HG03558 (cell line): ENCODE data around the gene DLGAP1.
"Not testable (repeated sequence)": the region's sequence is repeated elsewhere in the genome, so short reads cannot be mapped to it uniquely, and the experiment has no call there.

Experiments used
- ATAC-seq: cut with Tn5 transposase; IDR thresholded peaks from one replicate; pipeline ENCODE4 v1.9.1; 2021; ENCODE audit warnings: moderate number of reproducible peaks; ENCODE audit not compliant: unreplicated experiment; ENCODE audit errors: extremely low read depth

Gene DLGAP1

GRCh38 chr18:3604498-3605408 is 850.4 kb downstream of the DLGAP1 start:
- peak; percentile 88 for ATAC-seq

GRCh38 chr18:3604235-3604497 is 850.9 kb downstream of the DLGAP1 start:
- no peak for ATAC-seq

DNA sequence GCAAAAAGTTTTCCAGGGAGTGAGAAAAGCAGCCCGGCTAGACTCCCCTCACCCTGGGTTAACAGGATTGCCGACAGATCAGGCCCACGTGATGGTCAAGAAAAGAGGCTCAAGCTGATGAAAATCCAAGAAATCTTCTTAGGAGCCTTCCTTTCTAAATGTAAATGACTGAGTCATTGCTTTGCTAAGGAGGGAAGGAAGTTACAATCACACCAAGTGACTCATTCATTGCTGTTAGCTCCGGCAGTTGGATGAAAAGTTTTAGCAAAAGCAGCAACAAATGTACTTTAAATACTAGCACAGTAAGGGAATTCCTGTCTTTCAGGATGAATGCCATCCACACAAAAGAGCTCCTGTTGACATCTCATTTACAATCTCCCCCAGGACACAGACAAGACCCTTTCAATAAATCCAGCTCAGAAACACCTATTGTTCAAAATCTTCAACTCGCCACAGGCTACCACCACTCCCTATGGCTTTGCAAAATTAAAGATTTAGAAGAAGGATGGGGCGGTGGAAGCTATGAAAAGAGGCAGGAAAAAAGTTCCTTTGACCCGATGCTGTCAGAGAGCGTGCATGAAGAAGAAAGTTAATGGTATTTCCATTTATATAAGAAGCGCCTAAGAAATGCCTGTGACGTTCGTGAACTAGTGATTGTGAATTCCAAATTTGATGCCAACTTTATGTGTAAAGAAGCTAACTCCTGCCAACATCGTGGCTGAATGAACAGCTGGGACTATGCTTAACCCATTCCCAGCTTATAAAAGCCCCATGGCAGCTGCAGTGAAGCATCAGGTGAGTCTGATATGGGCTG is 851.5 kb downstream of the DLGAP1 start:
- ATAC-seq = no peak

- ATAC-seq = not testable (repeated sequence)
Measured at GRCh38 chr18:3601106-3601755, 853.9 kb downstream of the DLGAP1 start.

- ATAC-seq = no peak
Measured at GRCh38 chr18:3599861-3600260, 855.2 kb downstream of the DLGAP1 start.

DNA sequence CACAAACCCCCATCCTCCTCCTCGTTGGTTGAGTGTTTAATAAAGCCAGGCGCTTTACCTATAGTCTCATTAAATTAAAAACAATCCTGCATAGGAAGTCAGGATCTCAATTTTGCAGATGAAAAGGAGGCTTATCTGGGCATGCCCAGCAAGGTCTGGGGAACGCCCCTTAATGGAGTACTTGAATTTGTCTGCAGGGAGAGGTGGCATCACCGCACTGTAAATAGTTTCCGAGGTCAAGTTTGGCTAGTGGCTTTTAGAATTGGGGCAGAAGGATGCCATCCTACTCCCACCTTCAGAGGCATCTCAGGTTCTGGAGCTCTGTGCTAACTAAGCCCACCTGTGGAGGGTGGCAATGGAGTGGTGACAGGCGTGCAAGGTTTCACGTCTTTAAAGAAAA is 855.9 kb downstream of the DLGAP1 start:
- no peak for ATAC-seq

DNA sequence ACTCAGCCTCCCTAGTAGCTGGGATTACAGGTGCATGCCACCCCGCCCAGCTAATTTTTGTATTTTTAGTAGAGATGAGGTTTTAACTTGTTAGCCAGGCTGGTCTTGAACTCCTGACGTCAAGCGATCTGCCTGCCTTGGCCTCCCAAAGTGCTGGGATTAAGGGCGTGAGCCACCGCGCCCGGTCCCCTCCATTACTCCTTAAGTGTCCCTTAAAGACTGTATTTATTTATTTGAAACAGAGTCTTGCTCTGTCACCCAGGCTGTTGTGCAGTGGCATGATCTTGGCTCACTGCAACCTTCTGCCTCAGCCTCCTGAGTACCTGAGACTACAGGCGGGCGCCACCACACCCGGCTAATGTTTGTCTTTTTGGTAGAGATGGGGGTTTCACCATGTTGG is 856.5 kb downstream of the DLGAP1 start:
- no peak for ATAC-seq

GRCh38 chr18:3597409-3598357 is 857.4 kb downstream of the DLGAP1 start:
- no peak for ATAC-seq

- no peak for ATAC-seq
Measured at GRCh38 chr18:3596637-3597384, 858.3 kb downstream of the DLGAP1 start.

DNA sequence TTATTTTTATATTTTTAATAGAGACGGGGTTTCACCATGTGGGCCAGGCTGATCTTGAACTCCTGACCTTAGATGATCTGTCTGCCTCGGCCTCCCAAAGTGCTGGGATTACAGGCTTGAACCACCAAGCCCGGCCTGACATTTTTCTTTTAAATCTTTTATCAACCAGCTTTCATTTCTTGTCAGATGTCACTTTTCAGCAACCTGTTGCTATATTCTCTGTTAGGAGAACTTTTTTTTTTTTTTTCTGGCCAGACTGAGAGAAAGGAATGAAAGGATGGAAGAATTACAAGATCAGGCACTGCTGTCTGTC is 858.8 kb downstream of the DLGAP1 start:
- ATAC-seq = no peak

DNA sequence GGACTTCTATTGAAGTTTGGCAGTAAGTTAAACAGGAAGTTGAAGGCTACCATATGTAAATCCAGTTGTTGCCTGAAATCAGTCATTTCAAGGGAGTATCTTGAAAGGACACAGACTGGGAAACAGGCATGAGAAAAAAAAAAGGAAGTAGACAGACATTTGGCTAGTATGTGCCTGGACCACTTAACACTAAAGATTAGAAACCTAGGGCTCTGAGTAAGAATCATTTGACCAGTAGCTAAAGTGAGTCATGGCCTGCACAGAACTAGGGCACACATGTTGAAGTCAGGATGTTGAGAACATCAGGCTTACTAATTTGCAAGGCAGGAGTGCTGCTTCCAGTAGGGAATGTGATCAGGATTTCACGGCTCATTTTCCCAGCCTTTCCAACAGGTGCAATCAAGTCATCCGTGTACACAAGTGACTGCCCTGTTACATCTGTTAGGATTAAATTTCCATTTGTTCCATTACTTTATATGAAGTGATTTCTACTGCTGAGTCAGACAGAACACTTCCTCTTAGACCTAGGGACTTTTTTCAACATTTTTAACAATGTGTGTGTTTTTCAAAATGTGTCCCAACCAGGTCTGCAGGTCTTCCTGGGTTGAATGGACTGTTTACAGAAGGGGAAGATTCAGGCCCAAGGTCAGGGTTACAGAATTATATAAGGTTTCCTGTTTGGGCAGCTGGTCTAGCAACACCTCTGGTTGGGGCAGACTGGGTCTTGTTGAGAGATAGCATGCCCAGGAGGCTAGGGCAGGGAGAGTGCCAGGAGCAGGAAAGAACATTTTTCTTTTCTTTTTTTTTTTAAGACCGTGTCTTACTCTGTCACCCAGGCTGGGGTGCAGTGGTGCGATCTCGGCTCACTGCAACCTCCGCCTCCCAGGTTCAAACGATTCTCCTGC is 859.5 kb downstream of the DLGAP1 start:
- peak; percentile 45 for ATAC-seq

DNA sequence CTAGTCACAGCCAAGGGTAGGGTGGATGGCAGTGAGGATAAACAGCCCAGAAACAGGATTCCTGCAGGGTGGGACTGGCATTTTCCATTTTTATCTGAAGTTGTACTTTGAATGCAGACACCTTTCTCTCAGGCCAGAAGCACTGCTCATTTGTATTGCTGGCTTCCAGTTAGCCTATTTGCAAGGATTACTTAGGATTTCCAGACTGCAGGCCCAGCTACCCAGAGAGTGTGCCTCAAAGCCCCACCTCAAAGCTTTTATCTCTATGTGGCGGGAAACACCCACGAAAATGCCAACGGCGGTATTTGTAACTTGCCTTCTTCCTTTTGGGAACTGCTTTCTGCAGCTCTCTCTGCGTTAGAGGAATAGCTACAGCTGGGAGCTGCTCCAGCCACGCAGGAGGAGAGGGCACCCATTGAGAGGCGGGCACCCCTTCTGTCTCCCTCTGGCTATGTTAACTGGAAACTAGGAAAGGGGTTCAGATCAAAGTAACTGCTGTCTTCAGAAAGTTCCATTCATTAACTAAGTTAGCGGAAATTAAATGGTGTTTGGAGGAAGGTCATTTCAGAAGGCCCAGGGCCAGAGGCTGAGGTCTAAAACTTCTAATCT is 860.2 kb downstream of the DLGAP1 start:
- no peak for ATAC-seq

DNA sequence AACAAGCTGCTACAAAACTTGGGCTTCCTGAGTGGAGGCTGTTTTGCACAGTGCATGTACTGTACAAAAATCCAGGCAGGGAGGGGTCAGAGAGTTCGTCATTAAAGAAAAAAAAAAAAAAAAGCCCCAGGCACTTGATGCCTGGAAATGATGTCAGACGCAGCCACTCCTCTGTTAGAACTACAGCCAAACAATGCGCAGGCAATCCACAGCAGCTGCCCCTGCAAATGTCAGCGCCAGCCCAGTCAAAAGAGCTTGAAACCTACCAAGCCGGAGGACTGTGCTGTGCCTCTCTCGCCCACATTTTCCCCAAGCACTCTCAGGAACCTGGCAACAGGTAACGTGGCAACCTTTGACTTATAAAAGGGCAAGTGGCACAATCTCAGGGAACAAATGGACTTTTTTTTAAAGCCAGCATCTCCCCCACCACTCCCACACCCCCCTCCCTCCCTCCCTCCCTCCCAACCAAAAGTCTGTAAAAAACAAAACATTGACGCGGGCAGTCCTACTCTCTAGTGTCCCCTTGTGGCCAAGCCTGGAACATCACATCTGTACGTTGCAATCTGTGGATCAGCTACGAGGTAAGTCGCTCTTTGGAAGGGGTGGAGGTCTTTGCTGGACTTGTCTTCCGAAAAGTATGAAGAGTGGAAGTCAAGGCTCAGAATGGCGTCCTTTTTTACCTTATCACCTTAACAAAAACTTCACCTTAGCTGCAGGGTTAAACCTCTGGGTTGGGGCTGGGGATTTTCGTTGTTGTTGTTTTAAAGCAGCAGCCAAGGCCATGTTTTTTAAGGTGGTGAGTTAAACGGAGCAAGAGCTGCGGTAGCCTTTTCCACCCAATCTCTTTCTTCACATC is 861.0 kb downstream of the DLGAP1 start:
- ATAC-seq = peak; percentile 29

GRCh38 chr18:3593381-3593903 is 861.7 kb downstream of the DLGAP1 start:
- ATAC-seq = peak; percentile 1

DNA sequence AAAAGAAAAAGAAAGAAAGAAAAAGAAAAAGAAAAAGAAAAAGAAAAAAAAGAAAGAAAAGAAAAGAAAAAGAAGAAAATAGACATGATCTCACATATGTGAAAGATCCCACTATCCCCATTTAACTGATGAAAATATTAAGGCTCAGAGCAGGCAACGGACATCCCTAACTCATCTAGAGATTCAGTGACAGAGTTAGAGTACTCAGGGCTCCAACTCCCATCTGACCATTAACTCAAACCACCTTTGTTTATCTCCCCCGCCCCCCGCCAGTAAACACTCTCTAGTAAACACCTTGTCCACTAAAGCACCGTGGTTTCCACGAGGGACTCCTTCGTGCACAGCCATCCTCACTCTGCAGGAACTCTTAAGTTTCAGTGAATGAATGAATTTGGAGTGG is 862.2 kb downstream of the DLGAP1 start:
- no peak for ATAC-seq

- ATAC-seq = no peak
Measured at GRCh38 chr18:3590096-3590630, 864.9 kb downstream of the DLGAP1 start.
